H1 (cell line): ENCODE data around the gene TUT4. TPM values are rescaled to one million over a fixed set of nuclear protein-coding genes. Genes with fewer than 3 reads are reported as not detected.

Experiments
- CHD1 ChIP-seq: IDR thresholded peaks from 2 replicates; pipeline ENCODE4 v1.6.1; 2012; ENCODE audit warnings: low read depth, low read length, improper control_type of control experiment
- MAX ChIP-seq: IDR thresholded peaks from 2 replicates; pipeline ENCODE4 v1.6.1; 2012; ENCODE audit warnings: inconsistent platforms
- SRF ChIP-seq: IDR thresholded peaks from 2 replicates; pipeline ENCODE4 v1.6.1; 2011; ENCODE audit warnings: mild to moderate bottlenecking, low read depth, low read length, moderate library complexity
- TAF1 ChIP-seq: IDR thresholded peaks from 2 replicates; pipeline ENCODE4 v1.6.1; 2011; ENCODE audit warnings: mild to moderate bottlenecking, low read depth, low read length
- polyA plus RNA-seq, 7 experiments: library from polyadenylated mRNA; depleted of rRNA in 3 of 7; stranded (reverse) in 5 of 7; unstranded in 2 of 7; fragments of >200 nt in 5 of 7; fragments of 200-250 nt in 2 of 7; gene quantifications; 1 replicate in 5 of 7; 2 replicates in 1 of 7; 4 replicates in 1 of 7; pipeline versions ENCODE4 v1.2.1 to v1.2.3, GENCODE V29; 2011 to 2013; ENCODE audit warnings: missing spikeins in 2 of 7, mixed read lengths in 2 of 7
- total RNA-seq: library from RNA; stranded (reverse); fragmentation: NEBNext Ultra II Directional; extraction: Animal tissue kit (Norgen Biotek cat#: 25700); gene quantifications from 2 replicates; pipeline ENCODE4 v1.2.1, GENCODE V29; 2021

Gene TUT4
- total and polyA plus RNA-seq, 2 of the 8 experiments (the other 6 are each of a cell fraction or from before 2014, with no cell fraction given): 54.5 to 63.3 TPM

GRCh38 chr1:52432807-52433206, 120.1 kb downstream of the TUT4 start (continued):
- TF ChIP-seq CHD1 (no peak), TAF1 (no peak), MAX (no peak), SRF (no peak)
